Coronary artery (tissue), 2 donors: ENCODE measurements around the gene OSBPL1A.
A peak's percentile ranks its signal among the peaks of the same experiment; 100 is the strongest.

ENCODE experiments used
- DNase-seq: peaks from one replicate; pipeline ENCODE4 v3.0.0-alpha.2; 2017; ENCODE audit warnings: low spot score
- H3K27ac ChIP-seq, 2 donors: fragments of 200-600 bp; sonication (generic); one replicate each; pipeline ENCODE4 v1.5.1; 2016 to 2019
- H3K4me3 ChIP-seq: fragments of 200-600 bp; sonication (generic); 2 replicates; pipeline ENCODE4 v1.5.1; 2016; ENCODE audit warnings: mild to moderate bottlenecking, moderate library complexity
- CTCF ChIP-seq: fragments of 200-600 bp; sonication (generic); IDR thresholded peaks from one replicate; pipeline ENCODE4 v1.5.1; 2019; ENCODE audit warnings: antibody characterized with exemption

OSBPL1A gene

GRCh38 chr18:24344509-24344908 is 53.1 kb downstream of the OSBPL1A start:
- Histone ChIP-seq H3K4me3 (no peak overlapping the region), H3K27ac (no peak overlapping the region)
- TF ChIP-seq CTCF = no peak
- no peak for DNase-seq

- no peak for TF ChIP-seq CTCF
- no peak overlapping the region for H3K4me3 ChIP-seq
- no peak for DNase-seq
- no peak overlapping the region for H3K27ac ChIP-seq
Measured at GRCh38 chr18:24342347-24342746, 55.3 kb downstream of the OSBPL1A start.

- H3K4me3 ChIP-seq = no peak overlapping the region
- DNase-seq = no peak
- H3K27ac ChIP-seq = no peak overlapping the region
- no peak for TF ChIP-seq CTCF
Measured at GRCh38 chr18:24341361-24341760, 56.3 kb downstream of the OSBPL1A start.

GRCh38 chr18:24333084-24333483 is 64.5 kb downstream of the OSBPL1A start:
- no peak overlapping the region for H3K4me3 ChIP-seq
- TF ChIP-seq CTCF = no peak
- no peak overlapping the region for H3K27ac ChIP-seq
- no peak for DNase-seq

GRCh38 chr18:24326211-24326610 is 71.4 kb downstream of the OSBPL1A start:
- Histone ChIP-seq H3K4me3 (no peak overlapping the region), H3K27ac (no peak overlapping the region)
- TF ChIP-seq CTCF = no peak
- no peak for DNase-seq

GRCh38 chr18:24322584-24323136 is 75.0 kb downstream of the OSBPL1A start:
- no peak for TF ChIP-seq CTCF
- H3K27ac ChIP-seq = peak overlapping the region in 1 of 2 donors; percentile 49

GRCh38 chr18:24321071-24321470 is 76.6 kb downstream of the OSBPL1A start:
- H3K27ac ChIP-seq = no peak overlapping the region
- DNase-seq = no peak
- no peak for TF ChIP-seq CTCF
- H3K4me3 ChIP-seq = no peak overlapping the region

More at GRCh38 chr18:24322584-24323136, 75.0 kb downstream of the OSBPL1A start:
- no peak for DNase-seq
- H3K4me3 ChIP-seq = no peak overlapping the region
